Subcutaneous adipose tissue (tissue), 4 donors: ENCODE measurements around the gene DIO2. TPM values are rescaled to one million over a fixed set of nuclear protein-coding genes. Genes with fewer than 3 reads are reported as not detected.

Source experiments
- CTCF ChIP-seq: fragments of 450-650 bp; IDR thresholded peaks from one replicate; pipeline ENCODE4 v1.5.1; 2016; ENCODE audit warnings: low read depth, mild to moderate bottlenecking, control low read depth, antibody characterized with exemption, moderate library complexity
- total RNA-seq, 4 donors: library from RNA; depleted of rRNA; stranded (reverse); fragments of >200 nt; gene quantifications; one replicate each; pipeline ENCODE4 v1.1.0, GENCODE V29; 2016

Gene DIO2
- 1 to 10 TPM in 2 of 4 donors, under 1 TPM in 2; 0.49 to 5.6 (median 1.2) TPM for total RNA-seq

- TF ChIP-seq CTCF = no peak
These were observed at the start of gene DIO2 for GRCh38 chr14:80211153-80212022. TSS of gene DIO2 (minus strand) at chr14:80211504. CDS start at chr14:80211472, 32 bp downstream.

GRCh38 chr14:80260645-80261044, 49.3 kb upstream of the DIO2 start:
- TF ChIP-seq CTCF = no peak

- no peak for TF ChIP-seq CTCF
These were observed 28.3 kb upstream of the DIO2 start for GRCh38 chr14:80239631-80240030.

GRCh38 chr14:80237143-80237542, 25.8 kb upstream of the DIO2 start:
- no peak for TF ChIP-seq CTCF

- TF ChIP-seq CTCF = no peak
These were observed 22.3 kb upstream of the DIO2 start for GRCh38 chr14:80233470-80234089.

- TF ChIP-seq CTCF = no peak
These were observed 20.4 kb upstream of the DIO2 start for GRCh38 chr14:80231702-80232101.

- no peak for TF ChIP-seq CTCF
These were observed 12.6 kb upstream of the DIO2 start for GRCh38 chr14:80223696-80224465.
